ENCODE measurements around the gene MYBPC3.
"Not testable (repeated sequence)": the region's sequence is repeated elsewhere in the genome, so short reads cannot be mapped to it uniquely, and the experiment has no call there.

The MYBPC3 gene

GRCh38 chr11:47336595-47336994 is 15.9 kb downstream of the MYBPC3 start:
- DNase-seq: no peak

GRCh38 chr11:47335733-47336132 is 16.8 kb downstream of the MYBPC3 start:
- no peak for DNase-seq

GRCh38 chr11:47334699-47335411 is 17.6 kb downstream of the MYBPC3 start:
- not testable (repeated sequence) for DNase-seq

DNA sequence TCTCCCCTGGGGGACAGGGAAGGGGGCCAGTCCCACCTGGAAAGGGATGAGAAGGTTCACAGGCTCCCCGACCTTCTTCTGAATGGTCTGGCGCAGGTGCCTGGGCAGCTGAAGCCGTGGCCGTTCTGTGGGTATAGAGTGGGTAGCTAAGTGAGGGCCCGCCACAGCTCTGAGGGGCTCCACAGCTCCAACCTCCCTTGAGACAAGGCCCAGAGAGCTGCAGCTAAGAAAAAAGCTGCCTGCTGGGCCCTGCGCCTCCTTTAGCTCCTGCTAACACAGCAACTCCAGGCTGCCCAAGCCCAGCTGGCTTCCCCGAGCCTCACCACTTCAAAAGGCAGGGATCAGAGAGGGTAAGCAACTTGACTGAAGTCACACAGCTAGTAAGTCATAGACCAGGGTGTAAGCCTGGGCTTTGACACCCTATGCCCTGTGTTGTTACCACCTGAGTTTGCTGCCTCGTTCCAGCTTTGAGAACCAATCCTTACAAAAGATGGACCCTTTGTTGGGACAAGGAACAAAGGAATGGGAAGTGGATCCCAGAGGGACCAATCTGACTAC is 18.5 kb downstream of the MYBPC3 start:
- no peak for DNase-seq

DNA sequence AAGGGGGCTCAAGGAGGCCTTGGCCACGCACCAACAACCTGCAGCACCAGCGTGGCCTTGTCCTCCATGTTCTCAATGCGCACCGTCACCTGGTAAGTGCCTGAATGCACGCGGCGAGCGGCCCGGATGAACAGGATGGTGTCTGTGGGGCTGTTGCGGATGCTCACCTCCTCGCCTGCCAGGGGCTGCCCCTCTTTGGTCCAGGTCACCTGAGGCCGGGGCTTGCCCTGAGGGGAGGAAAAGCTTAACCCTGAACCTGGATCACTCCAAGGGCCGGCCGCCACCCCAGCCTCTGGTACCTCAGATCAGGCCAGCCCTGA is 19.0 kb downstream of the MYBPC3 start:
- no peak for DNase-seq

GRCh38 chr11:47332791-47333525 is 19.5 kb downstream of the MYBPC3 start:
- DNase-seq: no peak

GRCh38 chr11:47332303-47332711 is 20.2 kb downstream of the MYBPC3 start:
- no peak for DNase-seq

- no peak for DNase-seq
These were observed 20.8 kb downstream of the MYBPC3 start for GRCh38 chr11:47331454-47332302.

GRCh38 chr11:47329987-47330931 is 22.2 kb downstream of the MYBPC3 start:
- no peak for DNase-seq

DNA sequence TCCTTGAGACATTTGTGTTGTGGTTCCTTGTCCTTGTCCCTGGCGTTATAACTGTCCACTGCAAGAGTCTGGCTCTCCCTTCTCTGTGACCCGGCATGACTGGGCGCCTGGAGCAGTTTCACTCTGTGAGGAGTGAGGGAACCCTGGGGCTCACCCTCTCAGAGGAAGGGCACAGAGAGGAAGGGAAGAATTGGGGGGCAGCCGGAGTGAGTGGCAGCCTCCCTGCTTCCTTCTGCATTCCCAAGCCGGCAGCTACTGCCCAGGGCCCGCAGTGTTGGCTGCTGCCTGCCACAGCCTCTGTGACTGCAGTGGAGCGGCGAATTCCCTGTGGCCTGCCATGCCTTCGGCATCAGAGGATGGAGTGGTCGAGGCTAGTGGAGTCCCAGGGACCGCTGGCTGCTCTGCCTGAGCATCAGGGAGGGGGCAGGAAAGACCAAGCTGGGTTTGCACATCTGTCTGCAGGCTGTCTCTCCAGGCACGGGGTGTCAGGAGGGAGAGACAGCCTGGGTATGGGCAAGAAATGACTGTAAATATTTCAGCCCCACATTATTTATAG is 23.0 kb downstream of the MYBPC3 start:
- DNase-seq: no peak

DNA sequence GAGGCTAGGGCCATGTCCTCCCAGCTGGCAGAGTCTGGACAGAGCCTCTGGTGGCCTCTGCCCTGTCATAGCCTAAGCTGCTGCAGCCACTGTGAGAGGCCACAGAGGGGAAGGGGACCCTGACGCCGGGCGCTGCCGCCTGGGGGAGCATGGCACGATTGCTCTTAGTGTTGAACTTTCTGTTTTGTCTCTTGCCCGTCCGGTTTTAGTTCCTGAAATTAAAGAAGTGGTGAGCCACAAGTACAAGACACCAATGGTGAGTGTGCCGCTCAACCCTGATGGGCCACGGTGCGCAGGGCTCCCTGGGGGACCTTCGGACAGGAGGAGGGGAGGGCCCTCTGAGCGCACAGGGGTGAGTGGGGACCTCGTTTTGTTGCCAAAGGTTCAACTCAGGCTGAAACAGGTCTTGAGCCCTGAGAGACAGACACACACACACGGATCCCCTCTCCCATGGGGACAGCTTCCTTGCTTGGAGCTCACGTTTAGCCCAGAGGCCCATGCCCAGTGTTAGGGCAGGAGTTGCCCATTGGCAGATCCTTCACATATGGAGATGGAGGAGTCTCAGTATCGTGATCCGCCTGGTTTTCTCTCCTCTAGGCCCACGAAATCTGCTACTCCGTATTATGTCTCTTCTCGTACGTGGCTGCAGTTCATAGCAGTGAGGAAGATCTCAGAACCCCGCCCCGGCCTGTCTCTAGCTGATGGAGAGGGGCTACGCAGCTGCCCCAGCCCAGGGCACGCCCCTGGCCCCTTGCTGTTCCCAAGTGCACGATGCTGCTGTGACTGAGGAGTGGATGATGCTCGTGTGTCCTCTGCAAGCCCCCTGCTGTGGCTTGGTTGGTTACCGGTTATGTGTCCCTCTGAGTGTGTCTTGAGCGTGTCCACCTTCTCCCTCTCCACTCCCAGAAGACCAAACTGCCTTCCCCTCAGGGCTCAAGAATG is 23.8 kb downstream of the MYBPC3 start:
- DNase-seq: no peak

GRCh38 chr11:47327949-47328348 is 24.6 kb downstream of the MYBPC3 start:
- DNase-seq: no peak

DNA sequence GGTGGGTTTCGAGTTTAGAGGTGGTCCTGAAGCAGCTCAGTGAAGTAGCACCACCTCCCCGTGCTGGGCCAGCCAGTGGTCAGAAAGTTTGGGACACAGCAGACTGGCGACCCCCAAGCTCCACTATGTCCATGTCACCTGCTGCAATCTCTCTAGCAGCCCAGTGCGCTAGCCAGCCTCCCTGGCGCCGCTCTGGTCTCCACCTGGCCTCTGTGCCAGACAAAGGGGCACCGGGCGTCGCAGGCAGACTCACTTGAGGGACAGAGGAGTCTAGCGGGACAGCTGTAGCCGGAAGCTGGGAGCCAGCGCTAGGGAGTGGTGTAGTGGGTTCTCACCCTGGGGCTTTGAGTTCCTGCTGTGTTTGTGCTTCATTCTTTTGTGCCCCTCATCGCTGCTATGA is 25.5 kb downstream of the MYBPC3 start:
- no peak for DNase-seq

- DNase-seq: no peak
These were observed 26.3 kb downstream of the MYBPC3 start for GRCh38 chr11:47326198-47326597.

DNA sequence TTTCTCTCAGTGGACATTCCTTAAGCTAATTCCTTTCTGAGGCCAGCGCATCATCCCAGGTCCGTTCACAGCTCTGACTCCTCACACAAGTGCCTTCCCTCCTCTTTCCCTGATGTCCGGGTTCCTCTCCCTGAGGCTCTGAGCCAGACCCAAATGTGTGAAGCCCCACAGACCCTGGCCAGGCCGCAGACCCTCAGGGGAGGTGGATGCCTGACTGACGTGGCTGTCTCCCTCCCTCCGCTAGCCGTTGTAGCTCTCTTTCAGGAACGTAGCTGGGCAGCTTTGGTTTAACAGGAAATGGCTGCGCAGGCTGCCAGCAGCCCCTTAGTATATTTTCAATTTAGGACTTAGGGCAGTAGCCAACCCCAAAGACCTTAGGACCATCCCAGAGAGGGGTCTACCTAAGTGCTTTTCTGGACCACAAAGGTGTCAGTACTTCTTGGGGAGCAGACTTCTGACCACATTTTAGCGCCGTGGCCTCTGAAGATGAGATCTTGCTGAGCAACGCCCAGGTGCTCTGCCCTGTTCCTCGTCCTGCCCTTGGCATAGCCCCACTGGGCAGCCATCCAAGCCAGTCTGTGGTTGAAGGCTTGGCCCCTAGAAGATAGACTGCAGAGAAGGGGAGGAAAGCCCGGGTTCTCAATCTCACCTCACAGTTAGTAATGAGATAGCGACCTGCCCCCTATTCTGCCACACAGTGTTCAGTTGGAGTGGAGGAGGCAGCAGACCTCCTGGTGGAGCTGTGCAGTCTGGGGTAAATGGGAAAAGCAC is 27.0 kb downstream of the MYBPC3 start:
- no peak for DNase-seq

- DNase-seq: no peak
These were observed 28.0 kb downstream of the MYBPC3 start for GRCh38 chr11:47324520-47324919.

- DNase-seq: no peak
These were observed 34.3 kb downstream of the MYBPC3 start for GRCh38 chr11:47318166-47318565.

GRCh38 chr11:47317064-47317828 is 35.3 kb downstream of the MYBPC3 start:
- no peak for DNase-seq

DNA sequence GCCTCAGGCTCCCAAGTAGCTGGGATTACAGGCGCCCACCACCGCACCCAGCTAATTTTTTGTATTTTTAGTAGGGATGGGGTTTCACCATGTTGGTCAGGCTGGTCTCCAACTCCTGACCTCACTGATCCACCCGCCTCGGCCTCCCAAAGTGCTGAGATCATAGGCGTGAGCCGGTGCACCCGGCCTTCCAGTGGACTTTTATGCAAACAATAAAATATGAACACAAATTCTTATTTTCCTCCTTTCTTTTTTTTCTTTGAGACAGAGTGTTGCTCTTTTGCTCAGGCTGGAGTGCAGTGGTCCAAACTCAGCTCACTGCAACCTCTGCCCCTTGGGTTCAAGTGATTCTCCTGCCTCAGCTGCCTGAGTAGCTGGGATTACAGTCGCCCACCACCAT is 36.0 kb downstream of the MYBPC3 start:
- not testable (repeated sequence) for DNase-seq
